Stimulated activated CD4-positive, alpha-beta T cell treated with anti-CD3 and anti-CD28 coated beads, TNF-alpha, amount 100 ng/mL, for 24 hours (primary cell): Measurements from ENCODE around the gene SIX5.
A peak's percentile ranks its signal among the peaks of the same experiment; 100 is the strongest.
"Not testable (repeated sequence)": the region's sequence is repeated elsewhere in the genome, so short reads cannot be mapped to it uniquely, and the experiment has no call there.

Source experiments
- DNase-seq, 3 experiments: peaks; one replicate each; pipeline ENCODE4 v3.0.0-alpha.2; 2020; ENCODE audit warnings: low read depth in 3 of 3

SIX5 gene

DNA sequence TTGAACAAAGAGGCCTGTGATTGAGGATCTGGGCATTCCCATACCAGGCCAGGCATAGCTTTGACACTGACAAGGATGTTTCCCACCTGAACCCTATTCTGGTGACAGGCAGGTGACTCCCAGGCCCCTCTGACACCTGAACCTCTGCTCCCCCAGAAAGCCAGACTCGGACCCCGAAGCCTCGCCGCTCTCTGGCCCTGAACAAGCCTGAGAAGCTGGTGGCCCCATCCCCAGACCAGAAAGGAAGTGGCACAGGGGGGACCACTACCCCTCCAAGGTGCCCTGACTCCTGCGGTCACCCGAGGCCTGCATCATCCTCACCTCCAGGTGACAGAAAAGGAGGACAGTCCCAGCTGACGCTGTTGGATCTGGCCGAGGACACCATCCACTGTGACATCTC, 14.7 kb downstream of the SIX5 start:
- no peak for DNase-seq

- DNase-seq = no peak
Observed at GRCh38 chr19:45753548-45753947, 15.5 kb downstream of the SIX5 start.

DNA sequence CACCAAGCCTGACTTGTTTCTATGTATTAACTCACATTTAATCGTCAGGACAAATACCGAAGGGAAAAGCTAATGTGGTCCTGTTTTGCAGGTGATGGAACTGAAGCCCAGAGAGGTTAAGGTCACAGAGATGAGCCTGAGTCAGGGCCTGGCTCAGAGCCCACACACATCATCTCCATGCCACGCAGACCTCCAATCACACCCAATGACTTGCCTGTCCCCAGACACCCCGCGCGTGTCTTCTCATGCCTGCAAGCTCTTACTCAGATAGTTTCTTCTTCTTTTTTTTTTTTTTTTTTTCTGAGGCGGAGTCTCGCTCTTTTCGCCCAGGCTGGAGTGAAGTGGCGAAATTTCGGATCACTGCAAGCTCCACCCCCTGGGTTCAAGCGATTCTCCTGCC, 16.4 kb downstream of the SIX5 start:
- DNase-seq = no peak

GRCh38 chr19:45751483-45751882, 17.6 kb downstream of the SIX5 start:
- not testable (repeated sequence) for DNase-seq

DNA sequence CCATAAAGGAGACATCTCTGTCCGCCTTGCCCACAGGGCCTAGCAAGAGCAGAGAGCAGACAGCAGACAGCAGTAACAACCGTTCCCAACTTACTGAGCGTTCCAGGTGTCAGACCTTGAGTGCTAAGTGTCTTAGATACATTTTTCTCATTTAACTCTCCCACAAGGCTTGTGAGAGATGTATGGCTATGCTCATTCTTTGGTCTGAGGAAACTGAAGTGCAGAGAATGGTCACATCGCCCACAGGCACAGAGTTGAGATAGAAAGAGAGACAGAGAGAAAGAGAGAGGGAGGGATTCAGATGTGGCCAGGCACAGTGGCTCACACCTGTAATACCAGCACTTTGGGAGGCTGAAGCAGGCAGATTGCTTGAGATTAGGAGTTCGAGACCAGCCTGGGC, 21.5 kb downstream of the SIX5 start:
- DNase-seq = no peak

DNA sequence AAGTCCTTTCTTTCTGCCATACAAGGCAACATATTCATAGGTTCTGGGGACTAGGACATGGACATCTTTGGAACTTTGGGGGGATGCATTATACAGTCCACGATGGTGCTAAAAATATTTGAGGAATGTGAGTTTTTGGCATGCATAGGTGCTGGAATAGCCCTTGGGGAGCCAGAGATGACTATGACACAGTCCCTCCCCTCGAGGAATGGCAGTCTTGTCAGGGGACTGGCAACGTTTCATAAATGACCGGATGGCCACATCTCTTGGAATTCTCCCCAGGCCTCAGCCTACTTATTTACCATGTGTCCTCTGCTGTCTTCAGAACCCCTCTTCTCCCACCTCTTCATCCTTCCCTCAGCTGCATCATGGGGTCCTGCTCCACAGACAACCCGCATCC, 22.2 kb downstream of the SIX5 start:
- DNase-seq = no peak

GRCh38 chr19:45745606-45746005, 23.4 kb downstream of the SIX5 start:
- no peak for DNase-seq

- DNase-seq = no peak
Observed at GRCh38 chr19:45742969-45743368, 26.1 kb downstream of the SIX5 start.

GRCh38 chr19:45739498-45740439, 29.3 kb downstream of the SIX5 start:
- no peak for DNase-seq

GRCh38 chr19:45733160-45733810, 35.8 kb downstream of the SIX5 start, which contains the start of gene MEIOSIN:
Gene MEIOSIN, plus strand, starts transcription at chr19:45733439. Its CDS starts 1,938 bp downstream, at chr19:45735377.
- DNase-seq = no peak

GRCh38 chr19:45730368-45731288, 38.4 kb downstream of the SIX5 start, which contains the start of gene FBXO46:
Gene FBXO46, minus strand, starts transcription at chr19:45730896. Its CDS starts 17,401 bp downstream, at chr19:45713495.
- DNase-seq = peak; percentile 86 to 95 (median 92)

- DNase-seq = peak in 1 of 3 experiments; percentile 17
Observed at GRCh38 chr19:45729800-45730290, 39.2 kb downstream of the SIX5 start.

DNA sequence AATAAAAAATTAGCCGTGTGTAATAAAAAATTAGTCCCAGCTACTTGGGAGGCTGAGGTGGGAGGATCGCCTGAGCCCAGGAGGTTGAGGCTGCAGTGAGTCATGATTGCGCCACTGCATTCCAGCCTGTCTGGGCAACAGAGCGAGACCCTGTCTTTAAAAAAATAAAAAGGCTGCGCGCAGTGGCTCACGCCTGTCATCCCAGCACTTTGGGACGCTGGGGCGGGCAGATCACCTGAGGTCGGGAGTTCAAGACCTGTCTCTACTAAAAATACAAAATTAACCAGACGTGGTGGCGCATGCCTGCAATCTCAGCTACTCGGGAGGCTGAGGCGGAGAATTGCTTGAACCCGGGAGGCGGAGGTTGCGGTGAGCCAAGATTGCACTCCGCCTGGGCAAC, 40.4 kb downstream of the SIX5 start:
- not testable (repeated sequence) for DNase-seq

DNA sequence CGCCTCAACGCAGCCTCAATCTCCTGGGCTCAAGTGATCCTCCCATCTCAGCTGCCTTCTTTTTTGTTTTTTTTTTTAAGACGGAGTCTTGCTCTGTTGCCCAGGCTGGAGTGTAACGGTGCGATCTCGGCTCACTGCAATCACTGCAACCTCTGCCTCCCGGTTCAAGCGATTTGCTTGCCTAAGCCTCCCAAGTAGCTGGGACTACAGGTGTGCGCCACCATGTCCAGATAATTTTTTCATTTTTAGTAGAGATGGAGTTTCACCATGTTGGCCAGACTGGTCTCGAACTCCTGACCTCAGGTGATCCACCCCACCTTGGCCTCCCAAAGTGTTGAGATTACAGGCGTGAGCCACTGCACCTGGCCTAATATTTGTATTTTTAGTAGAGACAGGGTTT, 49.0 kb downstream of the SIX5 start:
- DNase-seq = not testable (repeated sequence)

DNA sequence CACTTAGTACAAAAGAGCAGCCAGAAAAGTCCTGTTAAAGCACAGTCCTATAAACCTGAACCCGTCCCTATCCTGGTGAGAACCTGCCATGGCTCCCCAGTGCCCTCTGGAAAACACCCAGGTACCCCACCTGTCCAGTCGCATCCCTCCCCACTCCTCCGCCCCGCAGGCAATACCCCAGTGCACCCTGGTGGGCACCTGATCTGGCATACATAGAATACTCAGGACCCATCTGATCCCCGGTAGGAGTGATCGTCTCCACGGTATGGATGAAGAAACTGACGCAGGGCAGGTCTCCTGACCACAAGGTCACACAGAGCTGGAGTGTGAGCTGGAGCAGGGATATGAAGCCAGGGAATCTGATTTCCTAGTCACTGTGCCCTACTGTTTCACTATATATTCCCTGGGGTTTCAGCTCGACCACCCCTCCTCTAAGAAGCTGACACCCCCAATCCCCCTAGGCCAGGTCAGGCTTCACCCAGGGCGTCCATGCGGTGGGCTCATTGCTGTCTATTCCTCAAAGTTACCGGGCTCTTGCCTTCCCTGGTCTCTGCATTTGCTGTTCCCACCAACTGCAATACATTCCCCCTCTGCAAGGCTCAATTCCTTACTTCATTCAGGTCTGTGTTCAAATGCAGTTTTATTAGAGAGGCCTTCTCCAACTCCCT, 50.9 kb downstream of the SIX5 start:
- no peak for DNase-seq

DNA sequence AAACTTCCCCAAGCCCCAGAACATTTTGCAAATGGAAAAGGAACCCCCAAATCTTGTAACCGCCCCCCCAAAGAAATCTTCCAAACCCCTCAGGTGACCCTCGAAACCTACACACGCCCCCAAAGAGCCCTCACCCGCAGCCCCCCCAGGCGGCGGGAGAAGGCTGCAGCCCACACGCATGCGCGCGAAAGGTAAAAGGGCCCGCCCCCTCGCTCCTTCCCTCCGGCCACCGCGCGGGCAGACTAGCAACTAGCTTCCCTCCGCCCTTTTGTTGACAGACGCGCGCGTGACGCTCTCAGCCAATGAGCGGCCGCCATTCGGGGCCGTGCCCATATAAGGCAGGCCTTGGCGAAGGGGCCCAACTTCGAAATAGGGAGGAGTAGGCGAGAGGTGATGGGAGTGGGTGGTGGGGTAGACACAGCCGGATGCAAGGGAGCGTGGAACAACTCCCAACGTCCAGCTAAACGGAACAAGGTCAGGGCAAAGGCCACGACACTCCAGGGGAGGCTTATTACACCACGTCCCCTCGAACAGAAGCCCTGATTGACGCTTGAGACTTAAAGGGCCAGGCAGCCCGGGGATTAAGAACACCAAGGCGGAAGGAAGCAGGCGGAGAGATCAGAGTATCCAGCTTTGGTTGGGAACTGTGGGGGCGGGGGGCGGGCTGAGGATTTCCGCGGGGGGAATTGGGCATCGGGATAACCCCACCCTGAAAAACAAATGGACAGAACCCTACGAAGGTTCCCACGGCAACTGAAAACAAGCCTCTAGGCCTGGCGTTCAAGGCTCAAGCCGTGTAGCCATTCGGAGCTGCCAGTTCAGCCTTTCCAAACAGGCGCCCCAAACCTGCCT, 51.7 kb downstream of the SIX5 start:
- peak; percentile 91 to 97 (median 94) for DNase-seq

- no peak for DNase-seq
Observed at GRCh38 chr19:45716359-45717130, 52.5 kb downstream of the SIX5 start.

- no peak for DNase-seq
Observed at GRCh38 chr19:45715139-45715538, 53.9 kb downstream of the SIX5 start.
